NCI-H345 treated with DMSO at 0.1 percent for 48 hours (cell line): ENCODE measurements around the gene EVA1C.
"Not testable (repeated sequence)": the region's sequence is repeated elsewhere in the genome, so short reads cannot be mapped to it uniquely, and the experiment has no call there.

Experiments used
- DNase-seq: peaks from one replicate; lab custom pipeline; 2025; ENCODE audit not compliant: unreplicated experiment; lab: John Stamatoyannopoulos, UW

The EVA1C gene

GRCh38 chr21:32423320-32424190, 11.0 kb downstream of the EVA1C start:
- DNase-seq: no peak

GRCh38 chr21:32424191-32424535, 11.7 kb downstream of the EVA1C start:
- DNase-seq: no peak

- DNase-seq: no peak
Observed at GRCh38 chr21:32424674-32425073, 12.2 kb downstream of the EVA1C start.

- DNase-seq: no peak
Observed at GRCh38 chr21:32425628-32426027, 13.1 kb downstream of the EVA1C start.

- DNase-seq: no peak
Observed at GRCh38 chr21:32426066-32426465, 13.6 kb downstream of the EVA1C start.

- DNase-seq: no peak
Observed at GRCh38 chr21:32426592-32427051, 14.1 kb downstream of the EVA1C start.

GRCh38 chr21:32427958-32428623, 15.6 kb downstream of the EVA1C start:
- no peak for DNase-seq

- not testable (repeated sequence) for DNase-seq
Observed at GRCh38 chr21:32432982-32433660, 20.6 kb downstream of the EVA1C start.

- no peak for DNase-seq
Observed at GRCh38 chr21:32437729-32438128, 25.2 kb downstream of the EVA1C start.

GRCh38 chr21:32442566-32443318, 30.2 kb downstream of the EVA1C start:
- DNase-seq: no peak

GRCh38 chr21:32445101-32445500, 32.6 kb downstream of the EVA1C start:
- no peak for DNase-seq

GRCh38 chr21:32446440-32446839, 33.9 kb downstream of the EVA1C start:
- DNase-seq: not testable (repeated sequence)

- DNase-seq: no peak
Observed at GRCh38 chr21:32447224-32447623, 34.7 kb downstream of the EVA1C start.

GRCh38 chr21:32448803-32449594, 36.5 kb downstream of the EVA1C start:
- DNase-seq: no peak

GRCh38 chr21:32450881-32451701, 38.6 kb downstream of the EVA1C start:
- DNase-seq: not testable (repeated sequence)

- not testable (repeated sequence) for DNase-seq
Observed at GRCh38 chr21:32452191-32452590, 39.7 kb downstream of the EVA1C start.

- DNase-seq: no peak
Observed at GRCh38 chr21:32452641-32453040, 40.1 kb downstream of the EVA1C start.

- DNase-seq: no peak
Observed at GRCh38 chr21:32455548-32455947, 43.0 kb downstream of the EVA1C start.

- DNase-seq: no peak
Observed at GRCh38 chr21:32456497-32456918, 44.0 kb downstream of the EVA1C start.
